Neural cell (in vitro differentiated cells): Measurements from ENCODE around the gene DCAF8. TPM values are rescaled to one million over a fixed set of nuclear protein-coding genes. Genes with fewer than 3 reads are reported as not detected.

Experiments
- H2AFZ ChIP-seq: fragments of 200-600, 300-800 bp; sonication (generic), shearing (Covaris generic); 2 replicates; pipeline ENCODE4 v1.6.0; 2014; ENCODE audit warnings: low read depth, mild to moderate bottlenecking, antibody characterized with exemption, low read length, moderate library complexity
- H3F3A ChIP-seq: fragments of 200-600 bp; shearing (Covaris generic); 2 replicates; pipeline ENCODE4 v1.6.1; 2016; ENCODE audit warnings: mild to moderate bottlenecking, moderate library complexity, mixed read lengths, antibody characterized with exemption, low read length; ENCODE audit not compliant: insufficient read depth, poor library complexity, severe bottlenecking
- H3K27ac ChIP-seq: fragments of 200-600, 300-800 bp; sonication (generic), shearing (Covaris generic); 2 replicates; pipeline ENCODE4 v1.5.1; 2014; ENCODE audit warnings: mild to moderate bottlenecking, low read length, moderate library complexity
- H3K27me3 ChIP-seq: fragments of 300-800, 200-600 bp; sonication (generic), shearing (Covaris generic); 2 replicates; pipeline ENCODE4 v1.6.0; 2014; ENCODE audit warnings: mild to moderate bottlenecking, low read depth, low read length, moderate library complexity; ENCODE audit not compliant: insufficient read depth
- H3K36me3 ChIP-seq: fragments of 300-800, 200-600 bp; sonication (generic), shearing (Covaris generic); 2 replicates; pipeline ENCODE4 v1.5.1; 2014; ENCODE audit warnings: mild to moderate bottlenecking, antibody characterized with exemption, low read length, moderate library complexity; ENCODE audit not compliant: insufficient read depth
- H3K4me2 ChIP-seq: fragments of 300-800, 200-600 bp; sonication (generic), shearing (Covaris generic); 2 replicates; pipeline ENCODE4 v1.6.0; 2014; ENCODE audit warnings: mild to moderate bottlenecking, low read length
- H3K4me3 ChIP-seq: fragments of 300-800, 200-600 bp; sonication (generic), shearing (Covaris generic); 2 replicates; pipeline ENCODE4 v1.5.1; 2014; ENCODE audit warnings: mild to moderate bottlenecking, low read length, moderate library complexity
- H3K79me2 ChIP-seq: fragments of 200-600 bp; shearing (Covaris generic); replicated peaks from 2 replicates; pipeline ENCODE4 v1.6.0; 2014; ENCODE audit warnings: mild to moderate bottlenecking, low read length, moderate library complexity; ENCODE audit not compliant: insufficient read depth
- H3K9ac ChIP-seq: fragments of 300-800, 200-600 bp; sonication (generic), shearing (Covaris generic); 2 replicates; pipeline ENCODE4 v1.6.1; 2016; ENCODE audit warnings: mild to moderate bottlenecking, low read length, mixed read lengths
- H3K9me2 ChIP-seq: fragments of 200-600 bp; shearing (Covaris generic); 2 replicates; pipeline ENCODE4 v1.6.1; 2016; ENCODE audit warnings: mild to moderate bottlenecking, low read length, mixed read lengths; ENCODE audit not compliant: insufficient read depth
- H3K9me3 ChIP-seq: fragments of 200-600, 300-800 bp; sonication (generic), shearing (Covaris generic); 2 replicates; pipeline ENCODE4 v1.6.1; 2016; ENCODE audit warnings: mild to moderate bottlenecking, mixed run types, low read length, moderate library complexity, mixed read lengths
- H4K20me1 ChIP-seq: fragments of 200-600 bp; shearing (Covaris generic); 2 replicates; pipeline ENCODE4 v1.6.1; 2016; ENCODE audit warnings: mild to moderate bottlenecking, mixed run types; ENCODE audit not compliant: insufficient read depth
- EP300 ChIP-seq: fragments of 450-650 bp; conservative IDR thresholded peaks from 2 replicates; pipeline ENCODE4 v1.6.1; 2014; ENCODE audit warnings: antibody characterized with exemption, mild to moderate bottlenecking, moderate library complexity; ENCODE audit not compliant: poor library complexity, severe bottlenecking
- EZH2 ChIP-seq: fragments of 200-600, 300-800 bp; shearing (Covaris generic), sonication (generic); IDR thresholded peaks from 2 replicates; pipeline ENCODE4 v1.6.1; 2014; ENCODE audit warnings: antibody characterized with exemption, low read length, borderline replicate concordance, mild to moderate bottlenecking; ENCODE audit not compliant: insufficient read depth, poor library complexity, severe bottlenecking
- MXI1 ChIP-seq: fragments of 450-650 bp; conservative IDR thresholded peaks from 2 replicates; pipeline ENCODE4 v1.6.1; 2014; ENCODE audit warnings: antibody characterized with exemption, mild to moderate bottlenecking; ENCODE audit not compliant: poor library complexity, severe bottlenecking
- POLR2AphosphoS5 ChIP-seq: IDR thresholded peaks from 2 replicates; pipeline ENCODE4 v1.6.1; 2012
- RAD21 ChIP-seq: fragments of 450-650 bp; conservative IDR thresholded peaks from 2 replicates; pipeline ENCODE4 v1.6.1; 2014; ENCODE audit warnings: antibody characterized with exemption, mild to moderate bottlenecking, moderate library complexity
- REST ChIP-seq: IDR thresholded peaks from 2 replicates; pipeline ENCODE4 v1.6.1; 2012; ENCODE audit warnings: borderline replicate concordance
- SMC3 ChIP-seq: fragments of 450-650 bp; conservative IDR thresholded peaks from 2 replicates; pipeline ENCODE4 v1.6.1; 2014; ENCODE audit warnings: antibody characterized with exemption, mild to moderate bottlenecking, moderate library complexity; ENCODE audit not compliant: poor library complexity
- TAF1 ChIP-seq: IDR thresholded peaks from 2 replicates; pipeline ENCODE4 v1.6.1; 2012; ENCODE audit warnings: low read depth
- polyA plus RNA-seq: library from polyadenylated mRNA; depleted of rRNA; stranded (reverse); fragments of >200 nt; gene quantifications from 2 replicates; pipeline ENCODE4 v1.2.3, GENCODE V29; 2014
- TF ChIP-seq, protein P1 (sequence below): fragments of 450-650 bp; IDR thresholded peaks from 2 replicates; pipeline ENCODE4 v1.5.1; 2014; ENCODE audit warnings: antibody characterized with exemption, mild to moderate bottlenecking, moderate library complexity; ENCODE audit not compliant: poor library complexity, severe bottlenecking

The DCAF8 gene
- polyA plus RNA-seq, 1 donor from 2014 or later = 153 TPM

GRCh38 chr1:160196143-160196542 is 66.2 kb downstream of the DCAF8 start:
- Histone ChIP-seq H3K9me3 (no peaks in the 10 kb centered on the region), H3K4me3 (no peak overlapping the region), H3F3A (no peaks in the 10 kb centered on the region), H3K79me2 (no peaks in the 10 kb centered on the region), H3K4me2 (no peak overlapping the region), H3K27me3 (no peaks in the 10 kb centered on the region), H3K9ac (no peak overlapping the region), H3K27ac (no peak overlapping the region), H2AFZ (no peak overlapping the region), H3K36me3 (no peaks in the 10 kb centered on the region), H4K20me1 (no peaks in the 10 kb centered on the region), H3K9me2 (no peaks in the 10 kb centered on the region)
- TF ChIP-seq EZH2 (no peak), EP300 (no peak), POLR2AphosphoS5 (no peak), RAD21 (no peak), TAF1 (no peak), MXI1 (no peak), SMC3 (no peak), REST (no peak)
- TF ChIP-seq, protein P1, sequence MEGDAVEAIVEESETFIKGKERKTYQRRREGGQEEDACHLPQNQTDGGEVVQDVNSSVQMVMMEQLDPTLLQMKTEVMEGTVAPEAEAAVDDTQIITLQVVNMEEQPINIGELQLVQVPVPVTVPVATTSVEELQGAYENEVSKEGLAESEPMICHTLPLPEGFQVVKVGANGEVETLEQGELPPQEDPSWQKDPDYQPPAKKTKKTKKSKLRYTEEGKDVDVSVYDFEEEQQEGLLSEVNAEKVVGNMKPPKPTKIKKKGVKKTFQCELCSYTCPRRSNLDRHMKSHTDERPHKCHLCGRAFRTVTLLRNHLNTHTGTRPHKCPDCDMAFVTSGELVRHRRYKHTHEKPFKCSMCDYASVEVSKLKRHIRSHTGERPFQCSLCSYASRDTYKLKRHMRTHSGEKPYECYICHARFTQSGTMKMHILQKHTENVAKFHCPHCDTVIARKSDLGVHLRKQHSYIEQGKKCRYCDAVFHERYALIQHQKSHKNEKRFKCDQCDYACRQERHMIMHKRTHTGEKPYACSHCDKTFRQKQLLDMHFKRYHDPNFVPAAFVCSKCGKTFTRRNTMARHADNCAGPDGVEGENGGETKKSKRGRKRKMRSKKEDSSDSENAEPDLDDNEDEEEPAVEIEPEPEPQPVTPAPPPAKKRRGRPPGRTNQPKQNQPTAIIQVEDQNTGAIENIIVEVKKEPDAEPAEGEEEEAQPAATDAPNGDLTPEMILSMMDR = no peak

GRCh38 chr1:160194737-160195059 is 67.7 kb downstream of the DCAF8 start:
- H3K79me2 ChIP-seq = no peaks in the 10 kb centered on the region
- H3K9me3 ChIP-seq = no peaks in the 10 kb centered on the region
- H3K36me3 ChIP-seq = no peaks in the 10 kb centered on the region
- no peak overlapping the region for H3K4me3 ChIP-seq
- H3F3A ChIP-seq = no peaks in the 10 kb centered on the region
- no peak overlapping the region for H3K9ac ChIP-seq
- H2AFZ ChIP-seq = no peak overlapping the region
- H3K4me2 ChIP-seq = no peak overlapping the region
- TF ChIP-seq EZH2 = no peak
- no peaks in the 10 kb centered on the region for H3K9me2 ChIP-seq
- H3K27me3 ChIP-seq = no peaks in the 10 kb centered on the region
- no peak overlapping the region for H3K27ac ChIP-seq
- no peaks in the 10 kb centered on the region for H4K20me1 ChIP-seq
